Measurements from ENCODE around the gene EXOSC2.

GRCh38 chr9:130669965-130670364 is 23.6 kb upstream of the EXOSC2 start:
- TF ChIP-seq CTCF (conservative IDR thresholded peaks at IDR 0.05; ENCODE audit: low read length) (no peak), EZH2phosphoT487 (IDR thresholded peaks at IDR 0.05; ENCODE audit: borderline replicate concordance, low read depth, low read length) (no peak)

Data from OCI-LY7 (cell line).